Measurements from ENCODE around the gene PSMB10.

PSMB10 gene

DNA sequence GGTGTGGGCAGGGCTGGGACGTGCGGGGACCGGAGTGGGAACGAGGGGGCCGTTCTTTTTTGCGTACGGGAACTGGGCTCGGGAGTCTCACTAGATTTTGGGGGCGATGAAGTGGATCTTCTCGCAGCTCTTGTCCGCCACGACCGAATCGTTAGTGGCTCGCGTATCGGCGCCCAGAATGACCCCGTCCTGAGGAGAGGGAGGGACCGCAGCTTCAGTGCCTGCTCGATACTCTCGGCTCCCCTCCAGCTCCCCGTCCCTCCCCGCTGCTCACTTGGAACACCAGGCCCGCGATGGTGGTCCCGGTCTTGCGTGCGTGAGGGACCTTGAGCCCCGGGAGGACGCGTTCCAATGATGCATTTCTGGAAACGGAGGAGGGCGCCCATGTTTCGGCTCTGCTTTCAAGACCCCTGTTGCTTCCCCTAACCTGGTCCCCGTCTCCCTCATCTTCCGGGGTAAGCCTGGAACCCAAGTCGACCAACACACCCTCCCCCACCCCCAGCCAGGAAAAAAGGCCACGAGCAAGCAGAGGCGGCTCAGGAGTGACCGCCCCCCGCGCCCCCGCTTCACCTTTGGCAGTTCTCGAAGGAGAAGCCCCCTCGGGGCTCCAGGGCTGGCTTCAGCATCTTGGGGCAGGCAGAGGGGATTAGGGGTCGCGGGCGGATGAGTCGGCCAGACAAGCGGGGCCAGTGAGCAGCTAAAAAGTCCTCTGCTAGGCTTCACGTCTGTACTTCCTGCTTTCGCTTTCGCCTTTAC is at the start of gene PSMB10:
PSMB10 (minus strand) TSS at position 727 of the 756 bp plus-strand sequence; CDS start at position 626, 101 bp downstream.
- peak within 1 kb of the TSS; percentile 85 for H3K27ac ChIP-seq
- TF ChIP-seq, protein P1, sequence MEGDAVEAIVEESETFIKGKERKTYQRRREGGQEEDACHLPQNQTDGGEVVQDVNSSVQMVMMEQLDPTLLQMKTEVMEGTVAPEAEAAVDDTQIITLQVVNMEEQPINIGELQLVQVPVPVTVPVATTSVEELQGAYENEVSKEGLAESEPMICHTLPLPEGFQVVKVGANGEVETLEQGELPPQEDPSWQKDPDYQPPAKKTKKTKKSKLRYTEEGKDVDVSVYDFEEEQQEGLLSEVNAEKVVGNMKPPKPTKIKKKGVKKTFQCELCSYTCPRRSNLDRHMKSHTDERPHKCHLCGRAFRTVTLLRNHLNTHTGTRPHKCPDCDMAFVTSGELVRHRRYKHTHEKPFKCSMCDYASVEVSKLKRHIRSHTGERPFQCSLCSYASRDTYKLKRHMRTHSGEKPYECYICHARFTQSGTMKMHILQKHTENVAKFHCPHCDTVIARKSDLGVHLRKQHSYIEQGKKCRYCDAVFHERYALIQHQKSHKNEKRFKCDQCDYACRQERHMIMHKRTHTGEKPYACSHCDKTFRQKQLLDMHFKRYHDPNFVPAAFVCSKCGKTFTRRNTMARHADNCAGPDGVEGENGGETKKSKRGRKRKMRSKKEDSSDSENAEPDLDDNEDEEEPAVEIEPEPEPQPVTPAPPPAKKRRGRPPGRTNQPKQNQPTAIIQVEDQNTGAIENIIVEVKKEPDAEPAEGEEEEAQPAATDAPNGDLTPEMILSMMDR (conservative IDR thresholded peaks at IDR 0.05) = no peak

DNA sequence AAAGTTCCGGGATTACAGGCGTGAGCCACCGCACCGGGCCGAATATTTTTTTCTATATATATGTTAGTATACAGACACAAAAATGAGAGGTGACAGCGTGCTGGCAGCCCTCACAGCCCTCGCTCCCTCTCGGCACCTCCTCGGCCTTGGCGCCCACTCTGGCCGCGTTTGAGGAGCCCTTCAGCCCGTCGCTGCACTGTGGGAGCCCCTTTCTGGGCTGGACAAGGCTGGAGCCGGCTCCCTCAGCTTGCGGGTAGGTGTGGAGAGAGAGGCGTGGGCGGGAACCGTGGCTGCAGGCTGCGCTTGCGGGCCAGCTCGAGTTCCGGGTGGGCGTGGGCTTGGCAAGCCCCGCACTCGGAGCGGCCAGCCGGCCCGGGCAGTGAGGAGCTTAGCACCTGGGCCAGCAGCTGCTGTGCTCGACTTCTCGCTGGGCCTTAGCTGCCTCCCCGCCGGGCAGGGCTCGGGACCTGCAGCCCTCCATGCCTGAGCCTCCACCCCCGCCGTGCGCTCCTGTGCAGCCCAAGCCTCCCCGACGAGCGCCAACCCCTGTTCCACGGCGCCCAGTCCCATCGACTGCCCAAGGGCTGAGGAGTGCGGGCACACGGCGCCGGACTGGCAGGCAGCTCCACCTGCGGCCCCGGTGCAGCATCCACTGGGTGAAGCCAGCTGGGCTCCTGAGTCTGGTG is 45.5 kb upstream of the PSMB10 start:
- TF ChIP-seq, protein P1 (conservative IDR thresholded peaks at IDR 0.05) = no peak
- no peak overlapping the region for H3K27ac ChIP-seq

DNA sequence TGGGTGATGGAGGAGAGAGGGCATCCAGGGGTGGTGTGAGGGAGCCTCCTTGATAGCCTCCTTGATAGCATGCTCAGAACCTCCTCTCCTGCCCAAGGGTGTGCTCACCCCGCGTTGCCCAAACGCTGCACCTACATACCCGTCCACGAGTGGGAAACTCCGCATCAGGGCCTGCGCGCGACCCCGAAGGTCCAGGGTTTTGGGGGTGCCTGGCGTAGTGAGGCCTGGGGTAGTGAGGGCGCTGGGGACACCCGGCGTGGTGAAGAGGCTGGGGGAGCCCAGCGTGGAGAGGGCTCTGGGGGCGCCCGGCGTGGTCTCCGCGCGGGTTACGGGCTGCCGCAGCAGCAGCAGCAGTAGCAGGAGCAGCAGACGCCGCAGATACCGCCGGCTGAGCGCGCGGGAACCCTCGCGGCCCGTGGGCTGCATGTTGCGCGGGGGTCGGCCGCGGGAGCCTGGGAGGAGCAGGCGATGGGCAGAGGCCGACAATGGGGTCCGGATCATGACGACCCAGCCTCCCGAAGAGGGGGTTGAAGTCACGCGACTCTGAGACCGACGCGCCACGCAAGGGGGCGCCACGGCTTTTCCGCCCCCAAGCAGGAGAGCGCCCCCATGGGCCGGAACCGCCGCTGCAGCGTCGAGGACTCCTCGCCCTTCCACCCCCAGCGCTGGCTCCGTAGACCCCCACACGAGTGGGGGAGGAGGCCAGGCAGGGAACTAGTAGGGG is 43.5 kb upstream of the PSMB10 start, which contains the start of gene DPEP3:
DPEP3 (minus strand) TSS at position 545 of the 724 bp plus-strand sequence; CDS start at position 426, 119 bp downstream.
- TF ChIP-seq, protein P1 (conservative IDR thresholded peaks at IDR 0.05) = no peak
- H3K27ac ChIP-seq = no peak within 1 kb of the TSS

DNA sequence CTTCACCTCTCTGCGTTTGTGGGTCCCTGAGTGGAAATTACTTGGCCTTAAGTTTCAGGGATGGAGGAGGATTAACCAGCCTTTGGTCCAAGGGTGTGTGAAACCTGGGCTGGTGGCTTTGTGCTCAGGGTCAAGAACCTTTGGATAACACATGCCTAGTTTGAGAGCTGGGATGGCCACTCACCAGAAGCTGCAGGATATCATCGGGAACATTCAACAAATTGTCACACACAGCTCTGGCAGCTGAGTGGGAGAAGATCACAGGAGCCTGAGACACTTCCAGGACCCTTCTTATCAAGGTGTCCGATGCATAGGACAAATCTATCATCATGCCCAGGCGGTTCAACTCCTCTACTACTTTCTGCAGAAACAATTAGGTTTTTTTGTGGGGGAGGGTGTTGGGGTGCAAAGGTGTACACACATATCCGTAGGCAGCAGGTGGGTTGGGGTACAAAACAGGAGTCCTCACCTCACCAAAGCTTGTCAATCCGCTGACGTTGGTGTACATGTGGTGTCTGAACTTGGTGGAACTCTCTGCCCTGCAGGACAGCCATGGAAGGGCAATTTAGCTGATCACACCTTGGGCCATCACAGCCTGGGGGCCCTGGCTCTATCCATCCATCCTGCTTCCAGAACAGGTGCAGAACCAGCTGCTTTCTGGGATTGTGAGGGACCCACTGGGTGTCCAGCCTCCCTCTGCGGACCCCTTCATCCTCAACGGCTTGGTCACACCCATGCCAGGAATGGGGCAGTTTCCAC is 41.0 kb upstream of the PSMB10 start:
- TF ChIP-seq, protein P1 (conservative IDR thresholded peaks at IDR 0.05) = no peak
- H3K27ac ChIP-seq = no peak overlapping the region

DNA sequence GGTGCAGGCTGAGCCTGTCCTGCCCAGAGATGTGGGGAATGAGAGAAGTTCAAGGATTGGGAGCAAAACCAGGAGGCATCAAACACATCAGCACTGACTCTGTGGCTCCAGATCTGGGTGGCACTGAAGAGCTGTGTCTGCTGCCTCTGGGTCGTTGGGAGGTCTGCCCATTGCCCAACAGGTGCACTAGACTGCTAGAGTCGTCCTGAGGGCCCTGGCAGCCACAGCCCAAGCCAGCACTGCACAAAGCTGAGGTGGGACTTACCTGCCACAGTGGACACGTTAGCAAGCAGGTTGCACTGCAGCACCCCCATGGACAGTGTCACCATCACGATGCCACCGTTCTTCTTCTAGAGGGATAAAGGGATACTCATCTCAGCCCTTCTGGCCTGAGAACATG is 40.4 kb upstream of the PSMB10 start:
- H3K27ac ChIP-seq = no peak overlapping the region
- TF ChIP-seq, protein P1 (conservative IDR thresholded peaks at IDR 0.05) = no peak

DNA sequence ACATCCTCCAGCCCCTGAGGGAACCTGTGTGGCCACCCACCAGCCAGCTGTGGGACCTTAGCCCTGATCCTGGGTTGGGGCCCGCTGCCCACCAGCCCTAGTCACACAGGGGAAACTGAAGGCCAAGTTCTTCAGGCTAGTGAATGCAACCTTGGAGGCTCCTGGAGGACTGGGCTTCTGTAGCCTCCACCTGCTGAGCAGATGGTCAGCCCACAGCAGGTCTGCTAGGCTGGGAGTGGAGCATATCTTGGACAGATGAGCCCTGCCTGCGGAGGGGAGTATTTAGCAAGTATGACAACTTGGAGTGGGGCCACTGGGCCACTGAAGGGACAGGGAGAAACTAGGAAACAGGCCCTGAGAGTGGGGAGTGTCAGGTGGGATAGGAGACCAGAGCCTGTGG is 39.6 kb upstream of the PSMB10 start:
- TF ChIP-seq, protein P1 (conservative IDR thresholded peaks at IDR 0.05) = no peak
- no peak overlapping the region for H3K27ac ChIP-seq

Measured in VCaP (cell line).